ENCODE data around the gene PTPRE. TPM values are rescaled to one million over a fixed set of nuclear protein-coding genes. Genes with fewer than 3 reads are reported as not detected.

PTPRE gene
- polyA plus RNA-seq, 12 donors, result 3.9 to 17.8 (median 7.2) TPM; not detected in 1

DNA sequence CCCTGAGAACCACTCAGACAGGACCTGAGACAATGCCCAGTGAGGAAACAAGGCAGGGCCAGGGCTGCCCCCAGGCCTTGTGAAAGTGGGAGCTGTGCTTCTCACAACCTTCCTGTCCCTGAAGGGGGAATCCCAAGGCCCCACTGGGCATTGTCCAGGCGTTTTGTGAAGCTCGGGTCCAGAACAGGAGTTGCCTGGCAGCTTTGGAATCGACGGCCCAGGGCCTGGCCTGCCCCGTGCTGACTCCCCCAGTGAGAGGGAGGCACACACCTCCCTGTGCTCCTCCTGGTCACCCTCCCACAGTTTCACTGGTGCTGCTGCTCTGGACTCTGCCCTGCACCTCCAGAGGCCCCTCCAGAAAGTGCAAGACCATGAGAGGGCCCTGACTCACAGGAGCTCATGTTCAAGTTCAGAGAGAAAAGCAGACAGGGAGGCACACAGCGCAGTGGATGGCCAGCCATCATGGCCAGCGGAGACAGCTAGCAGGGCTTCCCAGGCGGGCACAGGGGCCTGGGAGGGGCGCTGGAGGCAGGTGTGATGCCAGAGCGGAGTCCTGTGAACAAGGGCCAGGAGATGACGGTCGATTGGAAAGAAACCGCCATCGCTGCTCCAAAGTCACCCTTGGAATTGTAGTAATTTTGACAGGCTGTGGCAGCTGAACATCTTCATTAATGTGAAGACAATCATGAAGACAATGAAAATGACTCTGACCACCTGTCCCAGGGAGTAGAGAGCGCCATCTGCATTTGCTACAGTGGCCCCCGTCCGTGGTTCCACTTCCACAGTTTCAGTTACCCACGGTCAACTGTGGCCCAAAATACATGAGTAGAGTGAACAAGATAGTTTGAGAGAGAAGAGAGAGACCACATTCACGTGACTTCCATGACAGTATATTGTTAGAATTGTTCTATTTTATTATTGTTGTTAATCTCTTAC, 115.6 kb downstream of the PTPRE start:
- no peak for DNase-seq

DNA sequence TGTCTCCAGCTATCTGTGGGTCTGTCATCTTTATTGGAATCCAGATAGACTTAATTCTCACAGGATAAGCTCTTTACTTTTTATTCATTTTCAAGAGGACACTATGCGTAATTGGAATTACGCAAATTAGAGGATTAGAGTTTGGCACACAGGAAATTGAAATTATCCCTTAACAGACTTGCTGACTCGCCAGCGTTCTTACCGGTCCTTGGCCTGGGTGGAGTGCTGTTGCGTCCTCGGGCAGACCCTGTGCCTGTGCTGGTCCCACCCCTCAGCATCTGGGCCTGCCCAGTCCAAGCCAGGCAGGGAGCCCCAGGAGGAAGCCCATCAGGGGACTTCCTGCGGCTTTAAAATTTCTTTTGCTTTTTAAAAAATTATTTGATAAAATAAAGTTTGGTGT, 117.5 kb downstream of the PTPRE start:
- DNase-seq, result no peak

DNA sequence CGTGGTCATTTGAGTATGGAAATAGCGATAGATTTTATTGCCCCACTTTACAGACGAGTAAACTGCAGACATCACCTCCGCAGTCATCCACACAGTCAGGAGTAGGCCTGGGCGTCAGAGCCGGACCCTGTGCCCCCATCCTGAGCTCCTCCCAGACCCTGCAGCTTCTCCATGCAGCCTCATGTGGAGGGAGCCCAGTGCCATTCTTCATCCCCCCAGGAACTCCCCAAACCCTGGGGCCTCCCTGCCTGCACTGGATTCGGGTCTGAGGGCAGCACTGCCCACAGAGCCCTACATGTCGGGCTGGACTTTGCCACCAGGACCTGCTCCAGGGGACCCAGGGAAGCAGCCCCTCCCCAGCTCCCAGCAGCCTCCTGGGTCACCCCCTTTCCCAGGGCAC, 118.5 kb downstream of the PTPRE start:
- DNase-seq, result no peak

DNA sequence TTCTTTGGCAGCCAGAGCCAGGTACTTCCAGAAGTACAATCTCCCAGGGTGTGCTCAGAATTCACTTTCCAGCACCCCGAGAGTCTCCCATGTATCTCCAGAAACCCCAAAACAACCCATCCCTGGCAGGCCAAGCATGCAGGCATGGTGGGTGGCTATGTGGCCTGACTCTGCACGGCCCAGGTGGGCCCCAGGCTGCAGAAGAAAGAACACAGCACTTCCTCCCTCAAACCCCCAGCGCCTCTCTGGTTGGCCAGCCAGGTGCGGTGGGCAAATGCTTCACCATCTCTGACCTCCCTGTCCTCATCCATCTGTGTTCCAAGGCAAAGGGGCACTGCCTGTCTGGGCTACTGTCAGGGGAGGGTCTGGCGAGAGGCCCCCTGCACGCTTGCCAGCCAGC, 119.0 kb downstream of the PTPRE start:
- DNase-seq, result no peak

GRCh38 chr10:128026615-128027300, 119.9 kb downstream of the PTPRE start:
- DNase-seq, result no peak

- DNase-seq, result no peak
Observed at GRCh38 chr10:128027306-128027705, 120.4 kb downstream of the PTPRE start.

- DNase-seq, result no peak
Observed at GRCh38 chr10:128027822-128028507, 121.1 kb downstream of the PTPRE start.

DNA sequence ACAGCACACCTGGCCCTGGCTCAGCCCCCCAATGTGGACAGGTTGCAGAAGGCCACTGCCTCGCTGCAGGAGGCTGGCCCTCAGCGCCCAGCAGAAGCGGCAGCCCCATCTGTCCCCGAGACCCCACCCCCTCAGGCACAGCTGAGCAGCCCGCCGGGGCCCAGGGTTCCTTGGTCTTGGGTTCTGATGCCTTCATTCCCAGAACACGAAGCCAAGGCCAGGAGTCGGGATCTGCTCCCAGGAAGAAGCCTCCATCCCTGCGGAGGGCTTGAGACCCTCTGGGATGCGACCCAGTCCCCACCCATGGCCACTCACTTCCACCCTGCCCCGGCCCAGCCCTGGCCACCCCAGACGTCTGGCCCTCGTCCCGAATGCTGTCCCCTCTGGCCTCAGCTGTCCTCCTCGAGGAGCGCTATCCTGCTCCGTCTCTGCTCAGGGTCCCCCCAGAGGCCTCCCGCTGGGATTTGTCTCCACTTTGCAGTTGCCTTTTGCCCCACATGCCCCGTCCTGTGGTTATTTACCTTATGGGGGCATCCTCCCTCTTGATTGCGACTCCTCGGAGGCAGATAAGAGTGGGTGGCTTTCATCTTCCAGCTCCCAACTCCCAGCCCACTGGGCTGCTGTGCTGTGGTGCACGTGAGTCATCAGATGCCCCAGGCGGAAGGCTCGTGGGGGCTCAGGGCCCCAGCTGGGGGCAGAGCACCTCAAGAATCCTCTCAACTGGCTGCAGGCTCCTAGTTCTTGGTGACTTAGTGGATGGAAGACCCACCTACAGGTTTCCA, 121.8 kb downstream of the PTPRE start:
- no peak for DNase-seq

DNA sequence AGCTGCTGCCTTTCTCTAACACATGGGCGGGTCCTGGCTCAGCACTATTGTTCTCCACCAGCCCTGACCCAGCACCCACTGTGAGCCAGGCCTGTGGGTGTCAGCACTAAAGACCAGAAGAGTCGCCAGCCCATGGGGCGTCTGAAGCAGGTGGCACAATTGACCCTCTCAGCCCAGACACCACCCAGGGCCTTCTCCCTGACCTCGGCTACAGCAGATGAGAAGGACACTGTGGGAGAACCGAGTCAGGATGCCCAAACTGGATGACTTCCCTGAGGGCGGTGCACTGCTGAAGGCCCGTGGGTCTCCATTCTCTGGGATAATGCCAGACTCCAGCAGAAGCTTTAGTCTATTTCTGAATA, 122.4 kb downstream of the PTPRE start:
- no peak for DNase-seq

DNA sequence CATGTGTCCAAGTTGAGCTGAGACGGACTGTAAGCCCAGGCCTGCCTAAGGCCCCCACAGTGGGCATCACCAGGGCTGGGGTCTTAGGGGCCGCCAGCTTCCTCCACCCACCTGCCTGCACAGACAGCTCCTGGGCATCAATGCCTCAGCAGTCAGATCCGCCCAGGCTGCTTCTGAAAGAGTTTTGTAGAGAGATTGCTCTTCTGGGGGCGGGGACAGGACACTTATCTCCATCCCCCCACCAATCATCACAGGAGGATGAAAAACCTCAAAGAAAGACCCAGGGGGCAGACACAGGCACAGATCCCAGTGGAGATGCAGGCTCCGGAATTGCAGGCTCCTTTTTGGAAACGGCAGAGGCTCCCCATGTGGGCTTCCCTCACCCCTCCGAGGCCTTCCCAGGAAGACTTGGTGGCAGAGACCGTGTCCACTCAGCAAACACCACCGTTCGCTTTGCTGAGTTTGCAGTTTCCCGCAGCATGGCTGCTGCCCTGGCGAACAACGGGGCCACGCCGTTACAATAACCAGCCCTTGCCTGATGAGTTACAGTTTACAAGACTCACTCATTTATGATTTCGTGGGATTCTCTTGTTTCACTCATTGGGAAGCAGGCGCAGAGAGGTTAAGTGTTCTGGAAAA, 122.9 kb downstream of the PTPRE start:
- DNase-seq, result no peak

- DNase-seq, result no peak
Observed at GRCh38 chr10:128030498-128031072, 123.7 kb downstream of the PTPRE start.

- no peak for DNase-seq
Observed at GRCh38 chr10:128031216-128031615, 124.3 kb downstream of the PTPRE start.

DNA sequence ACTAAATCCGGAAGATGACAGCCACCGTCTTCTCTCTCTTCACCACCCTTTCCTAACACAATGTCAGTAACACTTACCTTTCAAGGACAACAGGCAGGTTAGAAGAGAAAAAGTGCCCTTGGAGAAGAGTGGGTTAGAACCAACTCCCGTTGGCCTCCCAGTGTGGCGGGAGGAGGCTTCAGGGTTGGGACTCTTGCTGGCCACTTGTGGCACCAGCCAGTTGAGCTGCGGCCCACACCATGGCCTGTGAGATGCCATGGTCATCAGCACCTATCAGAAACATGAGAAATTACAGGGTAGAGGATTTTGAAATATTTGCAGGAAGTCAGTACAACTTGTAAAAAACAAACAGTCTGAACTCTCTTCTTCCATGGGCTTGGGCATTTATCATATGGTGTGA, 125.6 kb downstream of the PTPRE start:
- DNase-seq, result no peak

DNA sequence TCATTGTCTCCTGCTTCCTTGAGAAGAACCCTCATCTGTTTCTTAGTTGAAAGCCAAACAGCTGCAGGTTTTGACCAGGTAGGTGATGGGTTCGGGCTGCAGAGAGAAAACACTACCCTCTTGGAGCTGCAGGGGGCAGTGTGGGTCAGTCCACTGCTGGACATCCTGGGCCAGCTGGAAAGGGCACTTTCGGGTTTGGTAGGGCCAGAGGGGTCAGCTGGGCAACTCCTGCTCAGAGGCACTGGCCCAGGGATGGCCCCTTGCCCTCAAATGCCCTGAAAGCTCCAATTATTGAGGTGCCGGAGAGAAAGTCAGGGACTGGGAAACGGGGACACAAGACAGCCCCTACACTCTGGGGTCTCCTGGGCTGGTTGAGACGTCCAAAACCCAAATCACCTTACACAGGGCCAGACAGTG, 128.7 kb downstream of the PTPRE start:
- DNase-seq, result no peak

GRCh38 chr10:128036011-128036615, 129.2 kb downstream of the PTPRE start:
- DNase-seq, result no peak

DNA sequence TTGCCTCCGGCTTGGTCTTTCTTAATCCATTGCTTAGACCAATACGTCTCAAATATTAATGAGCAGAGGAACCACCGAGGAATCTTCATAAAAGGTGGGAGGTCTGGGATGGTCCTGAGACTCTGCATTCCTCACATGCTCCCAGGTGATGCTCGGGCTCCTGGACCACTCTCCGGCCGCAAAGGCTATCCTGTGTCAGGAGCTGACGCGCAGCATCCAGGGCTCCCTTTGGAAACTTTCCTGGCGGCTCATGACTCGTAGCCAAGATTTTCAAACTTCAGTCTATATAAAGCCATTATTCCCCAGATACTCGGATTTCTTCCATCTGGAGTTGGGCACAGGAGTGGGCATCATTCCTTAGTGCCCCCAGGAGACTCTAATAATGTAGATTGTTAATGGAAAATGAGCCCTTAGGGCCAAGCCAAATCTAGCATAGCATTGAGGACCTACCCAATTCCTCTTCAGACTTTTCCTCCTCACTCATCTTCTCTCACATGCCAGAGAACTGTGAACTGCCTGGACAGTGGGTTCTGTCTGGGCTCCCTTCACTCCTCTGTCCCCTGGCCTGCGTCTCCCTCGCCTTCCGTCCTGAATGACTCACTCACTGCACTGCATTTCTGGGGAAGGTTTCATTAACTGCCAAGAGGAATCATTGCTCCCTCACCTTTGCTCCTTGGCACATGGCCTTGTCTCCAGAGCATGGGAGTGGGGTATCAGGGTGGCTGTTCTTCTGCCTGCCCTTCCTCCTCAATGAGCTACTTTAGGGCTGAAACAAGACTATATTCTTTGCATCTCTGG, 130.0 kb downstream of the PTPRE start:
- no peak for DNase-seq

DNA sequence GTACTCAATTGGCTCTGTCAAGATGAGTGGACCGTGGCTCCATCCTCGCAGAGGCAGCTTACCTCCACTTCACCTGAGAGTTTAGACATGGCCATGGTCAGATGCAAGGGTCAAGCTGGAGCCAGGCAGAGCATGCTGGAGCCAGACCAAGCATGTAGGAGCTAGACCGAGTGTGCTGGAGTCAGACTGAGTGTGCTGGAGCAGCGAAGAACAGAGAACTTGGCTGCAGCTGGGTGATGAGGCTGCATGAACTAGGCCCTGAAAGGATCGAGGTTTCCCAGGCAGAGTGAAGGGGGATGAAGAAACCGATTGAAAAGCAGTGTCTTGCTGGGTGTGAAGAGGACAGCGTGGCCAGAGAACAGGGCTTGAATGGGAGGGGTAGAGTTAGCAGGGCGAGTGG, 133.2 kb downstream of the PTPRE start:
- DNase-seq, result no peak

- DNase-seq, result no peak
Observed at GRCh38 chr10:128040681-128041080, 133.8 kb downstream of the PTPRE start.

DNA sequence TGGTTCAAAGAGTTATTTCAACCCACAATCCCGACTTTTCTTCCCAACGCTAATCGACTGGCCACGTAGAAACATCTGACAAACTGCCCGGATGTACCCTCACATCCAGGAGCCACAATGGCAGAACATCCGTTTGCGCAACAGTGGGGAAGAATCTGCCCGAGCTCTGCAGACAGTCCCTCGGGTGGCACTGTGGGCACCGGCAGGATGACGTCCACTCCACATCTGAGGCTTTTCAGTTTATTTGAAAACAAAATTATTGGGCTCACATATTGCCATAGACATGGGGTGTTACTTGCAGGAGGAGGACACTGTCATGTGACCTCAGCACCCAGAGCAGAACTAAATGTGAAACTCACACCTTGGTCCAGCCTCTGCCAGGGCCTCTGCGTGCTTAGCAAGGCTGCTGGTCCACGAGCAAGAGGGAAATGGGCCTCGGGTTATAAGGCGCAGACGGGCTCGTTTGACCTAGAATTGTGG, 135.3 kb downstream of the PTPRE start:
- no peak for DNase-seq

All from muscle of arm (tissue), 12 donors.